OCI-LY1 (cell line): ENCODE measurements around the gene TTLL3.
A peak's percentile ranks its signal among the peaks of the same experiment; 100 is the strongest.
"Not testable (repeated sequence)": the region's sequence is repeated elsewhere in the genome, so short reads cannot be mapped to it uniquely, and the experiment has no call there.

Source experiments
- H2AFZ ChIP-seq: fragments of 200-600 bp; sonication (generic), shearing (Covaris generic); 2 replicates; pipeline ENCODE4 v1.6.0; 2014; ENCODE audit warnings: antibody characterized with exemption, mild to moderate bottlenecking, low read length
- H3F3A ChIP-seq: fragments of 200-600 bp; sonication (generic), shearing (Covaris generic); 2 replicates; pipeline ENCODE4 v1.6.0; 2014; ENCODE audit warnings: mild to moderate bottlenecking, antibody characterized with exemption, low read length, moderate library complexity; ENCODE audit not compliant: insufficient read depth
- H3K27ac ChIP-seq: fragments of 200-600 bp; sonication (generic); 2 replicates; pipeline ENCODE4 v1.5.1; 2014; ENCODE audit warnings: low read length, mixed run types, mild to moderate bottlenecking, low read depth; ENCODE audit not compliant: poor library complexity, severe bottlenecking
- H3K27me3 ChIP-seq: fragments of 200-600 bp; sonication (generic); 2 replicates; pipeline ENCODE4 v1.6.0; 2014; ENCODE audit warnings: antibody characterized with exemption, mild to moderate bottlenecking, low read length, moderate library complexity; ENCODE audit not compliant: insufficient read depth
- H3K36me3 ChIP-seq: fragments of 200-600 bp; sonication (generic); 2 replicates; pipeline ENCODE4 v1.6.1; 2014; ENCODE audit warnings: mild to moderate bottlenecking, antibody characterized with exemption, low read length, moderate library complexity, mixed read lengths; ENCODE audit not compliant: insufficient read depth
- H3K4me1 ChIP-seq: fragments of 200-600 bp; sonication (generic); 2 replicates; pipeline ENCODE4 v1.5.1; 2014; ENCODE audit warnings: mild to moderate bottlenecking, low read length, moderate library complexity; ENCODE audit not compliant: insufficient read depth, severe bottlenecking
- H3K4me2 ChIP-seq: fragments of 200-600 bp; sonication (generic), shearing (Covaris generic); 2 replicates; pipeline ENCODE4 v1.6.1; 2014; ENCODE audit warnings: low read length
- H3K4me3 ChIP-seq: fragments of 200-600 bp; sonication (generic); 2 replicates; pipeline ENCODE4 v1.5.1; 2014; ENCODE audit warnings: low read length, low read depth, mild to moderate bottlenecking, mixed read lengths; ENCODE audit not compliant: poor library complexity, severe bottlenecking
- H3K79me2 ChIP-seq: fragments of 200-600 bp; shearing (Covaris generic); 2 replicates; pipeline ENCODE4 v1.6.1; 2016; ENCODE audit warnings: mixed run types, low read length, mixed read lengths; ENCODE audit not compliant: insufficient read depth
- H3K9ac ChIP-seq: fragments of 200-600 bp; sonication (generic), shearing (Covaris generic); 2 replicates; pipeline ENCODE4 v1.6.1; 2014; ENCODE audit warnings: mild to moderate bottlenecking, low read length, mixed read lengths
- H3K9me2 ChIP-seq: fragments of 200-600 bp; sonication (generic), shearing (Covaris generic); 2 replicates; pipeline ENCODE4 v1.6.1; 2014; ENCODE audit warnings: low read depth, mild to moderate bottlenecking, low read length, mixed read lengths
- H3K9me3 ChIP-seq: fragments of 200-600 bp; shearing (Covaris generic); 2 replicates; pipeline ENCODE4 v1.6.1; 2014; ENCODE audit warnings: low read length, mixed read lengths
- H4K20me1 ChIP-seq: fragments of 200-600 bp; sonication (generic), shearing (Covaris generic); 2 replicates; pipeline ENCODE4 v1.6.0; 2016; ENCODE audit warnings: mild to moderate bottlenecking, low read length; ENCODE audit not compliant: insufficient read depth
- CTCF ChIP-seq: fragments of 200-600 bp; sonication (generic), shearing (Covaris generic); IDR thresholded peaks from 2 replicates; pipeline ENCODE4 v1.5.1; 2017; ENCODE audit warnings: mild to moderate bottlenecking, antibody characterized with exemption, low read length, moderate library complexity, mixed read lengths
- EZH2 ChIP-seq: fragments of 200-600 bp; sonication (generic), shearing (Covaris generic); IDR thresholded peaks from 2 replicates; pipeline ENCODE4 v1.8.0; 2017; ENCODE audit warnings: borderline replicate concordance, mixed run types, mild to moderate bottlenecking, antibody characterized with exemption, low read length, moderate library complexity, mixed read lengths

The TTLL3 gene

GRCh38 chr3:9851926-9852325 lies 41.9 kb downstream of the TTLL3 start:
- H3K27me3 ChIP-seq, H3F3A ChIP-seq, H3K27ac ChIP-seq, H2AFZ ChIP-seq, H3K79me2 ChIP-seq, H3K36me3 ChIP-seq, H3K9me2 ChIP-seq, H3K4me3 ChIP-seq, H3K4me2 ChIP-seq, H3K9ac ChIP-seq, H4K20me1 ChIP-seq, H3K9me3 ChIP-seq, H3K4me1 ChIP-seq: not testable (repeated sequence)

DNA sequence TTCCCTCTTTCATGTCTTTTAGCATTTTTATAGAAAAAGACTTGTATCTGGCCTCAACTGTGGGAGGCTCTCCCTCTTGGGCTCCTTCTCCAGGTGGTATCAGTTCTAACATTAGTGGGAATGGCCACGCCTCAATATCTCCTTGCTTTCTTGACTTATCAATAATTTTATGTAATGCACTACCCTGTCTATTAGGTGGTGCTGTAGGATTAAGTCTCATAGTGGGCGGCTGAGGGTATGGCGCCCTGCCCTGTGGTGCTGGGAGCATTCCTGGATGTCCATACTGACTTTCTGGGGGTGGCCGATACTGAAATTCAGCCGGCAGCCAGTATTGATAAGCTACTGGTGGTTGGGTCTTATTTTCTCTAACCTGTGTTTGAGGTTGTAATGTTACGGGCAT lies 42.5 kb downstream of the TTLL3 start:
- no peaks in the 10 kb centered on the region for H3K9me2 ChIP-seq
- H3K27me3 ChIP-seq = no peaks in the 10 kb centered on the region
- H3F3A ChIP-seq = no peaks in the 10 kb centered on the region
- no peaks in the 10 kb centered on the region for H3K9me3 ChIP-seq
- TF ChIP-seq CTCF (peak; percentile 13; the same call in 1 of the 2 replicates), EZH2 (no peak)
- H3K4me3 ChIP-seq = no peak overlapping the region
- no peak overlapping the region for H3K4me2 ChIP-seq
- H3K36me3 ChIP-seq = no peaks in the 10 kb centered on the region
- no peak overlapping the region for H3K27ac ChIP-seq
- H2AFZ ChIP-seq = no peak overlapping the region
- no peaks in the 10 kb centered on the region for H3K79me2 ChIP-seq
- no peak overlapping the region for H3K9ac ChIP-seq
- no peaks in the 10 kb centered on the region for H3K4me1 ChIP-seq
- no peaks in the 10 kb centered on the region for H4K20me1 ChIP-seq

- not testable (repeated sequence) for H3K4me3 ChIP-seq, H3K27me3 ChIP-seq, H3K4me1 ChIP-seq, H3K36me3 ChIP-seq, H2AFZ ChIP-seq, H4K20me1 ChIP-seq, H3K9me2 ChIP-seq, H3K4me2 ChIP-seq, H3K9ac ChIP-seq, H3F3A ChIP-seq, H3K79me2 ChIP-seq, H3K9me3 ChIP-seq, H3K27ac ChIP-seq
Measured at GRCh38 chr3:9854291-9854940, 44.4 kb downstream of the TTLL3 start.

- no peaks in the 10 kb centered on the region for H4K20me1 ChIP-seq
- H3K79me2 ChIP-seq = no peaks in the 10 kb centered on the region
- no peaks in the 10 kb centered on the region for H3F3A ChIP-seq
- no peak overlapping the region for H3K4me3 ChIP-seq
- no peak overlapping the region for H3K9ac ChIP-seq
- no peak overlapping the region for H2AFZ ChIP-seq
- H3K9me3 ChIP-seq = no peaks in the 10 kb centered on the region
- H3K27me3 ChIP-seq = no peaks in the 10 kb centered on the region
- H3K9me2 ChIP-seq = no peaks in the 10 kb centered on the region
- no peaks in the 10 kb centered on the region for H3K4me1 ChIP-seq
- no peak overlapping the region for H3K4me2 ChIP-seq
- no peak for TF ChIP-seq CTCF
- TF ChIP-seq EZH2 = no peak
- no peaks in the 10 kb centered on the region for H3K36me3 ChIP-seq
- H3K27ac ChIP-seq = no peak overlapping the region
Measured at GRCh38 chr3:9855594-9855993, 45.5 kb downstream of the TTLL3 start.
